GM19397 (cell line): ENCODE data around the gene DSC1.

ENCODE experiments used
- ATAC-seq: cut with Tn5 transposase; IDR thresholded peaks from one replicate; pipeline ENCODE4 v1.9.1; 2021; ENCODE audit warnings: mild to moderate bottlenecking, moderate library complexity; ENCODE audit not compliant: unreplicated experiment

DSC1 gene

GRCh38 chr18:31112804-31113203 is 49.9 kb downstream of the DSC1 start:
- ATAC-seq = no peak

DNA sequence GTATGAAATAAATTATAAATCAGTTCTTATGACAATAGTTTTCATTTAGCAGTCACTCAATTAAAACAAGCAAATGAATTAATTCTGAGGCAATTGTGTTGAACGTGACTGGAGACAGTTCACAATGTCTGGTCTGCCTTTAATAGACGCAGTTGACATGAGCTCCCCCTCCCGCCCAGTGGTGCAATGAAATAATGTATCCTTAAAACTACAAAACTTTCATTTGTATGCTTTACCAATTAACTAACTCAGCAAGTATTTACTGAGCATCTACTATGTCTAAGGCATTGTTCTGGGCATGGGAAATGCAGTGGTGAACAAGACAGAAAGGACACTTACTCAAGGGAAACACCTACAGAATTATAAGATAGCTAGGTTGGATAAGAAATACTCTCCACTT is 56.9 kb downstream of the DSC1 start:
- no peak for ATAC-seq

DNA sequence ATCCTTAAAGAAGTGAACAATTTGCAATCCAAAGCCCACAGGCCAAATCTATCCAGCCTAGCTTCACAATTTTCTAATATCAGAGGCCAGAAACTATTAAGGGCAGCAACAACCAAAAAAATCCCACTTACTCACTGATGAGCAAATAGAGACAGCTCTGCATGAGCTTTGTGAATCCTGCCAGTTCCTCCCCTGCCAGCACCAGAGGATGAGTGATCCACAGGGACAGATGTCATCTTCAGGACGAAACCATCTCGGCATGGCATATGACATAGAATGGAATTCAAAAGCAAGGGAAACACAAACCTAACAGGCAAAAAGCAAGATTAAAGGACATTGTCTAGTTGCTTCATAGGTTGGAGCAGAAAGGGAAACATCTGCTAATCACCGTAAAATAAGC is 58.2 kb downstream of the DSC1 start:
- ATAC-seq = no peak

- no peak for ATAC-seq
These were observed 59.2 kb downstream of the DSC1 start for GRCh38 chr18:31103423-31103822.

DNA sequence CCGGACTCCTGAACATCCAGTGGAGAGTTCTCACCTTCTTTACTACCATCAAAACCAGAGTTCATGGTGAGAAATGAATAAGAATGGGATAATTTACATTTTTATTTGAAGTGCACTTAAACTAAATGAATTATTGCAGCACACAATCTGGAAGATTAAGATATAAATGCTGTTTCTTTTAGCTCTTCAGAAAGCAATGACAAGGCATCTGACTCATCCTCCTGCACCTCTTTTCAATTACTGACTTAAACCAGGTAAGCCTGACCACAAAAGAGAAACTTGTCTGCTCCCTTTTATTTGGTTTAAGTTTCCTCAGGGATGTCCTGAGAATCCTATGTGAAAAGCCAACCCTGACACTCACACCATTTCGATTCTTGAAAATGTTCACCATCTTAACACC is 59.7 kb downstream of the DSC1 start:
- no peak for ATAC-seq

GRCh38 chr18:31102025-31102684 is 60.5 kb downstream of the DSC1 start, which contains the start of gene DSC2:
Gene DSC2, minus strand, starts transcription at chr18:31102421. Its CDS starts 450 bp downstream, at chr18:31101971.
- ATAC-seq = no peak

DNA sequence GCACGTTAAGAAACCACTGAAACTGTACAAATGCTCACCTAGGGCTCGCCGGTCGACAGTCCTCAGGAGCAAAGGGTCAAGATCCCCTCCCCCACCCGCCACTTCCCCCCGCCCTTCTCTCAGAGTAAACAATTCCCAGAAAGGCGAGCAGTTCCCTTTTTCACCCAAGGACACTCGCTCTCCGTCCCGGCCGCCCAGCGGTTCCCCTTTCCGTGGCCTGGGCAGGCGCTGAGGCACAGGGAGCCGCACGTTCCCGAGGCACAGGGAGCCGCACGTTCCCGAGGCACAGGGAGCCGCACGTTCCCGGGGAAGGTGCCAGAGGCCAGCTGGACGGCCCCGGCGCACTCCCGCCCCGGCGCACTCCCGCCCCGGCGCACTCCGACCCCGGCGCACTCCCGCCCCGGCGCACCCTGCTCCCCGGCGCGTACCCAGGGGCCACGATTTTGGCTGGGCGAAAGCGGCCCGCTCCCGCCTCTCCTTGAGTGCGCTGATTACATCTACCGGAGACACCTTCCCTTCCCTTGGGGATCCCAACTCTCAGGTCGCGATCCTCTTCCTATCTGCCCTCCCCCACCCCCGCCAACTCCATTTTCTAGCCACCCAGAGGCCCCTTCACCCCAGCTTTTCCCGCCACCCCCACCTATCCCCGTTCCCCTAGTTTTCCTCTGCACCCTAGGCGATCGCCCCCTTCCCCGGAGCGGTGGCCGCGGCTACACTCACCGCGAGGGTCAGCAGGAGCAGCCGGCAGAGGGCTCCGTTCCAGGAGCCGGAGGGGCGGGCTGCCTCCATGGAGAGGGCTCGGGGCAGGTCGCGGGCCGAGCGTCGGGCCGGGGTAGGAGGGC is 61.3 kb downstream of the DSC1 start:
- ATAC-seq = no peak

GRCh38 chr18:31100436-31101182 is 62.0 kb downstream of the DSC1 start:
- ATAC-seq = no peak

- no peak for ATAC-seq
These were observed 63.0 kb downstream of the DSC1 start for GRCh38 chr18:31099450-31100230.

- ATAC-seq = no peak
These were observed 63.8 kb downstream of the DSC1 start for GRCh38 chr18:31098878-31099277.

DNA sequence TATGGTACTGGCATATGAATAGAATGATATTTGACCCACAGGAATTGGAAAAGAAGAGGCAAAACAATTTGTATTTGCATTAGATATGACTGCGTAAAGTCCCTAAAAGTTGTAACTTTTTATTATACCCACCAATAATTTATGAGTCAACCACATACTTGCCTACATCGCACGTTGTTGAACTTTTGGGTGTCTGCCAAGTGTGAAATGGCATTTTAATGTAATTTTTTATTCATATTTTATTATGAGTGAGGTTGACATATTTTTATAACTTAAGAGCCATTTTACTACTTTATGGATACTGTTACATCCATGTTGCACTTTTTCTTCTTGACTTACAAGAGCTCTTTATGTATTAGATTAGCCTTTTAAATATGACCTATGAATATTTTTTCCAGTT is 65.0 kb downstream of the DSC1 start:
- ATAC-seq = no peak

DNA sequence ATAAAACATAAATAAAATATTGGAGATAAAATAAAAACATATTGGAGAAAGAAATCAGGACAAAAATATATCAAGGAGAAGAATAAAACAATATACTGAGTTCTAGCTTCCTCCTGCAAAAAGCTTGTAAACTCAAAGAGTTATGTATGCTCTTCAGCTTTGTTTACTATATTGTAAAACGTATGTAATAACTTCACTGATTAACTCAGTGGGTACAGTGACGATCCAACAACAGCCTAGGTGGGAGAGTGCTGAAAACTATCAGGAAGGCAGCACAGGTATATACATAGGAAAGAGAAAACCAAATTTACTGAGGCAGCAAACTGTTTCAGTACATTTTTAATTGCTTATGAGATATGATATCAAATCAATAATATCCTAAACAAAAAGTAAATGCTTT is 68.8 kb downstream of the DSC1 start:
- no peak for ATAC-seq

DNA sequence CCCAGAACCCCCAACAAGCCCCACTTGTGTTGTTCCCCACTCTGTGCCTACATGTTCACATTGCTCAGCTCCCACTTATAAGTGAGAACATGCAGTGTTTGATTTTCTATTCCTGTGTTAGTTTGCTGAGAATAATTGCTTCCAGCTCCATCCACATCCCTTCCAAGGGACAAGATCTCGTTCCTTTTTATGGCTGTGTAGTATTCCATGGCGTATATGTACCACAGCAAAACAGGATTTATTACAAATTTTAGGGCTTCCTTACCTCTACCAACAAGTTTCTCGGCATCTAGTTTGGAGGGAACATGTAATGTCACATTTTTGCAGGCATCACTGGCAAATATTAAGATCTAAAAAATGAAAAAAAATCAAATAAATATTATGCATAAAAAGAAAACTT is 69.4 kb downstream of the DSC1 start:
- no peak for ATAC-seq

- ATAC-seq = no peak
These were observed 71.3 kb downstream of the DSC1 start for GRCh38 chr18:31091350-31091749.

GRCh38 chr18:31088532-31088931 is 74.1 kb downstream of the DSC1 start:
- no peak for ATAC-seq

- no peak for ATAC-seq
These were observed 82.7 kb downstream of the DSC1 start for GRCh38 chr18:31079973-31080372.
